HG03439 (cell line): ENCODE results near the gene PEX5L.
"Not testable (repeated sequence)": the region's sequence is repeated elsewhere in the genome, so short reads cannot be mapped to it uniquely, and the experiment has no call there.

ENCODE experiments used
- ATAC-seq: cut with Tn5 transposase; IDR thresholded peaks from one replicate; pipeline ENCODE4 v1.9.1; 2021; ENCODE audit warnings: mild to moderate bottlenecking, moderate library complexity; ENCODE audit not compliant: unreplicated experiment

PEX5L gene

GRCh38 chr3:179794355-179794754 is 242.4 kb downstream of the PEX5L start:
- no peak for ATAC-seq

GRCh38 chr3:179791793-179792192 is 244.9 kb downstream of the PEX5L start:
- no peak for ATAC-seq

GRCh38 chr3:179788996-179789395 is 247.7 kb downstream of the PEX5L start:
- ATAC-seq = no peak

- not testable (repeated sequence) for ATAC-seq
Observed at GRCh38 chr3:179782841-179783240, 253.9 kb downstream of the PEX5L start.

- ATAC-seq = no peak
Observed at GRCh38 chr3:179775416-179776122, 261.2 kb downstream of the PEX5L start.

- ATAC-seq = no peak
Observed at GRCh38 chr3:179772297-179772696, 264.4 kb downstream of the PEX5L start.

- no peak for ATAC-seq
Observed at GRCh38 chr3:179771797-179772196, 264.9 kb downstream of the PEX5L start.

- ATAC-seq = no peak
Observed at GRCh38 chr3:179769411-179770247, 267.1 kb downstream of the PEX5L start.

GRCh38 chr3:179768080-179768479 is 268.7 kb downstream of the PEX5L start:
- ATAC-seq = no peak

GRCh38 chr3:179766416-179767133 is 270.2 kb downstream of the PEX5L start:
- no peak for ATAC-seq

- no peak for ATAC-seq
Observed at GRCh38 chr3:179765396-179765795, 271.3 kb downstream of the PEX5L start.

GRCh38 chr3:179760944-179761343 is 275.8 kb downstream of the PEX5L start:
- ATAC-seq = no peak

GRCh38 chr3:179750720-179751328 is 285.9 kb downstream of the PEX5L start:
- ATAC-seq = no peak

GRCh38 chr3:179745716-179746115 is 291.0 kb downstream of the PEX5L start:
- ATAC-seq = no peak

GRCh38 chr3:179745079-179745478 is 291.7 kb downstream of the PEX5L start:
- ATAC-seq = no peak
